Panc1 (cell line): ENCODE measurements around the gene MDFIC2. TPM values are rescaled to one million over a fixed set of nuclear protein-coding genes. Genes with fewer than 3 reads are reported as not detected.

Source experiments
- ATAC-seq: fragments of 200-7000 bp; cut with Tn5 transposase; 2 replicates; pipeline ENCODE4 v1.9.1; 2020; ENCODE audit warnings: mild to moderate bottlenecking, moderate library complexity
- BruUV-seq: library from RNA; stranded (reverse); fragments of 400-500 nt; replicated peaks from 2 replicates; lab custom pipeline; 2021; lab: Mats Ljungman, UMichigan
- CTCF ChIA-PET: fragments of 300-600 bp; sonication (Branson Sonifier 250); formaldehyde crosslinking; loops from one replicate; lab custom pipeline; 2022; ENCODE audit warnings: antibody characterized with exemption; lab: Charles Lee
- POLR2A ChIA-PET: fragments of 300-600 bp; sonication (Branson Sonifier 250); formaldehyde crosslinking; loops from one replicate; lab custom pipeline; 2022; ENCODE audit warnings: antibody characterized with exemption; lab: Charles Lee
- DNase-seq: peaks from one replicate; pipeline ENCODE4 v3.0.0-alpha.2; 2010; ENCODE audit warnings: low read depth, low spot score
- H3K27ac ChIP-seq: 2 replicates; pipeline ENCODE4 v1.5.1; 2011; ENCODE audit warnings: mild to moderate bottlenecking, low read length, inconsistent platforms
- H3K27me3 ChIP-seq: fragments of 200-500 bp; sonication (Bioruptor generic); 2 replicates; pipeline ENCODE4 v1.6.0; 2014; ENCODE audit warnings: low read length, inconsistent platforms; ENCODE audit not compliant: control insufficient read depth, insufficient read depth
- H3K36me3 ChIP-seq: fragments of 200-500 bp; sonication (Bioruptor generic); 2 replicates; pipeline ENCODE4 v1.5.1; 2014; ENCODE audit warnings: inconsistent platforms, mild to moderate bottlenecking, low read length, moderate library complexity; ENCODE audit not compliant: control insufficient read depth, insufficient read depth
- H3K4me1 ChIP-seq: 2 replicates; pipeline ENCODE4 v1.5.1; 2011; ENCODE audit warnings: inconsistent platforms, mild to moderate bottlenecking, low read length, moderate library complexity; ENCODE audit not compliant: control insufficient read depth, insufficient read depth
- H3K4me3 ChIP-seq, 2 experiments: 2 replicates each; pipeline ENCODE4 v1.5.1; 2011 to 2012; ENCODE audit warnings: low read depth in 2 of 2, low read length in 2 of 2, mild to moderate bottlenecking in 2 of 2, inconsistent platforms in 1 of 2, moderate library complexity in 1 of 2
- H3K9me3 ChIP-seq: fragments of 200-500 bp; sonication (Bioruptor generic); 2 replicates; pipeline ENCODE4 v1.5.1; 2014; ENCODE audit warnings: low read depth, mild to moderate bottlenecking, inconsistent platforms, low read length, moderate library complexity; ENCODE audit not compliant: control insufficient read depth, insufficient read depth
- CTCF ChIP-seq: fragments of 450-650 bp; IDR thresholded peaks from 2 replicates; pipeline ENCODE4 v1.5.1; 2017; ENCODE audit warnings: mild to moderate bottlenecking
- POLR2AphosphoS5 ChIP-seq: IDR thresholded peaks from 2 replicates; pipeline ENCODE4 v1.6.1; 2012; ENCODE audit warnings: mild to moderate bottlenecking, low read depth, low read length, moderate library complexity
- SIN3A ChIP-seq: IDR thresholded peaks from 2 replicates; pipeline ENCODE4 v1.6.1; 2012; ENCODE audit warnings: low read depth, mild to moderate bottlenecking, low read length, moderate library complexity, borderline replicate concordance; ENCODE audit not compliant: insufficient read depth
- TCF7L2 ChIP-seq: IDR thresholded peaks from 2 replicates; pipeline ENCODE4 v1.6.1; 2011; ENCODE audit warnings: mild to moderate bottlenecking, low read depth, low read length, inconsistent platforms
- in situ Hi-C: cut with HindIII; loops from 2 replicates; pipeline ENCODE4 v1.10.0; 2016; ENCODE audit warnings: low sequenced_read_pairs, low pct_unique_long_range_greater_than_20kb
- intact Hi-C: fragments of 100-400 bp; cut with micrococcal nuclease; formaldehyde crosslinking; loops from one replicate; pipeline ENCODE4 v1.10.0; 2022; ENCODE audit not compliant: unreplicated experiment
- total RNA-seq: library from RNA; stranded (reverse); gene quantifications from one replicate; pipeline ENCODE4 v1.2.1, GENCODE V29; 2021; ENCODE audit not compliant: unreplicated experiment
- TF ChIP-seq, protein P1 (sequence below), 2 experiments: IDR thresholded peaks; 2 replicates each; pipeline ENCODE4 v1.6.1; 2011 to 2012; ENCODE audit warnings: low read depth in 2 of 2, control low read depth in 1 of 2, low read length in 1 of 2, mild to moderate bottlenecking in 1 of 2, moderate library complexity in 1 of 2; ENCODE audit not compliant: insufficient read depth in 1 of 2

MDFIC2 gene
- total RNA-seq, 1 experiment from 2014 or later = not detected

DNA sequence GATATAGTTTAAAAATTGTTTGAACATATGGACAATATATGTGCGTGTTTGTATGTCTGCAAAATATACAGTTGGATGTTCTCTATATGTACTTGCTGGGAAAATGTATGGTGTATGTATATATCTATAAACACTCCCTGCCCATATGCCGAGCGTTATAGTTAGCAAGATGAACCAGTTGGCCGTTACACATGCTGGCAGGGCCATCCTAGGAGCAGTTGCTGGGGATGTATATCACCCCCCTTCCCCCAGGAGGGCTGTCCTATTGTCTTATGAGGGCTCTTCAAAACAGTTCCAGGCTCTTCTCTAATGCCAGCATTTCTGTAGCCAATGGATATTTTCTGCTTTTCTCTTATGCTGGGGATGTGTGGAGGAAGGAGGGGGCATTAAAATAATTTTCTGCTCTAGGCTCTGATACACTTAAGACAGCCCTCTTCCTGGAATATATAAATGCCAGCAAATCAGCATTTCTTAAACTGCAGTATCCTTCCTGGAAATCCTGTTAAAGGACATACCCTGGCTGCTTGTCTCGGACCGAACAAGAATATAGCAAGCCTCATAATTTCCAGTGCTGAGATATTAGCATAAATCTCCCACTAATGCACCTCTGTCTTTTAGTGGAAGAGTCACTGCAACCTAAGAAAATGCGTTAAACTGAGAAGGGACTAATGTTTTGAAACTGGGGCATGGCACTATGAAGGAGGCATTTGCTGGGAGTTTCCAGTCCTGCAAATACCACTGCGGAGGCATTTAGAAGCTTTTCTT, 134.4 kb downstream of the MDFIC2 start:
- Histone ChIP-seq H3K4me1 (no peaks in the 10 kb centered on the region), H3K9me3 (no peaks in the 10 kb centered on the region), H3K36me3 (no peaks in the 10 kb centered on the region), H3K27ac (no peak overlapping the region), H3K27me3 (no peaks in the 10 kb centered on the region), H3K4me3 (no peak overlapping the region)
- ChIA-PET CTCF (no interaction called here), POLR2A (no interaction called here)
- DNase-seq (no peak), ATAC-seq (no peak)
- intact Hi-C loops = no loop called here
- in situ Hi-C loops = no loop called here
- no TSS peak for BruUV-seq
- TF ChIP-seq, protein P1, sequence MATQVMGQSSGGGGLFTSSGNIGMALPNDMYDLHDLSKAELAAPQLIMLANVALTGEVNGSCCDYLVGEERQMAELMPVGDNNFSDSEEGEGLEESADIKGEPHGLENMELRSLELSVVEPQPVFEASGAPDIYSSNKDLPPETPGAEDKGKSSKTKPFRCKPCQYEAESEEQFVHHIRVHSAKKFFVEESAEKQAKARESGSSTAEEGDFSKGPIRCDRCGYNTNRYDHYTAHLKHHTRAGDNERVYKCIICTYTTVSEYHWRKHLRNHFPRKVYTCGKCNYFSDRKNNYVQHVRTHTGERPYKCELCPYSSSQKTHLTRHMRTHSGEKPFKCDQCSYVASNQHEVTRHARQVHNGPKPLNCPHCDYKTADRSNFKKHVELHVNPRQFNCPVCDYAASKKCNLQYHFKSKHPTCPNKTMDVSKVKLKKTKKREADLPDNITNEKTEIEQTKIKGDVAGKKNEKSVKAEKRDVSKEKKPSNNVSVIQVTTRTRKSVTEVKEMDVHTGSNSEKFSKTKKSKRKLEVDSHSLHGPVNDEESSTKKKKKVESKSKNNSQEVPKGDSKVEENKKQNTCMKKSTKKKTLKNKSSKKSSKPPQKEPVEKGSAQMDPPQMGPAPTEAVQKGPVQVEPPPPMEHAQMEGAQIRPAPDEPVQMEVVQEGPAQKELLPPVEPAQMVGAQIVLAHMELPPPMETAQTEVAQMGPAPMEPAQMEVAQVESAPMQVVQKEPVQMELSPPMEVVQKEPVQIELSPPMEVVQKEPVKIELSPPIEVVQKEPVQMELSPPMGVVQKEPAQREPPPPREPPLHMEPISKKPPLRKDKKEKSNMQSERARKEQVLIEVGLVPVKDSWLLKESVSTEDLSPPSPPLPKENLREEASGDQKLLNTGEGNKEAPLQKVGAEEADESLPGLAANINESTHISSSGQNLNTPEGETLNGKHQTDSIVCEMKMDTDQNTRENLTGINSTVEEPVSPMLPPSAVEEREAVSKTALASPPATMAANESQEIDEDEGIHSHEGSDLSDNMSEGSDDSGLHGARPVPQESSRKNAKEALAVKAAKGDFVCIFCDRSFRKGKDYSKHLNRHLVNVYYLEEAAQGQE (IDR thresholded peaks at IDR 0.05; ENCODE audit: insufficient read depth in 1 of 2, low read depth in 2 of 2, low read length in 1 of 2) = no peak
- TF ChIP-seq POLR2AphosphoS5 (no peak), CTCF (no peak), TCF7L2 (no peak), SIN3A (no peak)

DNA sequence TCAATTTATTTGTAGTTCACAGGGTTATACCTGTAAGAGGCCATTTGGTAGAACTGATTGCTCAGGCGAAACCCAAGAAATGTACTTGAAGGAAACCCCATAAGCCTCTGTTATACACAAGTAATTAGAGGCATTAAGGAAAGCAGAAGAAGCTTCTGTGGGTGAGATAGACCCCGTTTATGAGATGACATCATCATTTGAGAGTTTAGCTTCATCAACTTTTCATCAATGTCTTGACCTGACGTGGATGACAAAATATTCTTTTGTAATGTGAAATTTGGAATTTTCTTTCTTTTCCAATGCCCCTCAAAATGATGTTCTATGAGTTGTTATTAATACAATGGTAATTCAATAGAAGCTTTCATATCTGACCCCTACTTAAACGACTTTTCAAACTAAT, 136.2 kb downstream of the MDFIC2 start:
- Histone ChIP-seq H3K4me1 (no peaks in the 10 kb centered on the region), H3K4me3 (no peak overlapping the region), H3K36me3 (no peaks in the 10 kb centered on the region), H3K9me3 (no peaks in the 10 kb centered on the region), H3K27me3 (no peaks in the 10 kb centered on the region), H3K27ac (no peak overlapping the region)
- ChIA-PET CTCF (no interaction called here), POLR2A (no interaction called here)
- intact Hi-C loops = no loop called here
- DNase-seq (no peak), ATAC-seq (no peak)
- no TSS peak for BruUV-seq
- in situ Hi-C loops = no loop called here
- no peak for TF ChIP-seq CTCF
